A549 (cell line): ENCODE data around the gene MPZ. TPM values are rescaled to one million over a fixed set of nuclear protein-coding genes. Genes with fewer than 3 reads are reported as not detected.

Source experiments
- ATAC-seq, 2 experiments: fragments of 200-7000 bp in 1 of 2; fragments of >200 bp in 1 of 2; cut with Nextera tagmentation in 1 of 2; cut with Tn5 transposase in 1 of 2; 3 replicates each; pipeline versions ENCODE4 v1.8.0 to v1.9.1; 2018 to 2020; ENCODE audit warnings: mild to moderate bottlenecking in 1 of 2, moderate library complexity in 1 of 2
- CTCF ChIA-PET: fragments of 300-600 bp; sonication (Branson Sonifier 250); formaldehyde crosslinking; extraction: SDS; loops from one replicate; lab custom pipeline; 2021; ENCODE audit warnings: antibody characterized with exemption, inconsistent platforms; lab: Yijun Ruan, JAX
- POLR2A ChIA-PET: fragments of 350-600 bp; formaldehyde crosslinking; extraction: SDS; loops from one replicate; lab custom pipeline; 2021; ENCODE audit warnings: antibody characterized with exemption, inconsistent platforms; lab: Yijun Ruan, JAX
- DNase-seq, 2 experiments: peaks; one replicate each; pipeline versions ENCODE4 v3.0.0 to v3.0.0-alpha.2; 2011 to 2016; ENCODE audit warnings: low read depth in 1 of 2, low spot score in 1 of 2
- FAIRE-seq: peaks from 2 replicates; lab custom pipeline; 2011; peaks lifted over from hg19 to GRCh38; lab: Jason Lieb, UNC
- H3K27ac ChIP-seq, 2 experiments: fragments of >200 bp; sonication (Bioruptor Twin); formaldehyde crosslinking; 3 replicates each; pipeline ENCODE4 v1.5.1; 2016 to 2017
- H3K4me1 ChIP-seq: fragments of >200 bp; sonication (Bioruptor Twin); formaldehyde crosslinking; 3 replicates; pipeline ENCODE4 v1.6.1; 2016
- H3K4me2 ChIP-seq: fragments of >200 bp; sonication (Bioruptor Twin); formaldehyde crosslinking; 3 replicates; pipeline ENCODE4 v1.6.1; 2016
- H3K4me3 ChIP-seq: fragments of >200 bp; sonication (Bioruptor Twin); formaldehyde crosslinking; 3 replicates; pipeline ENCODE4 v1.5.1; 2016
- H3K9me3 ChIP-seq: fragments of >200 bp; sonication (Bioruptor Twin); formaldehyde crosslinking; 3 replicates; pipeline ENCODE4 v1.6.1; 2016
- BCL3 ChIP-seq: fragments of >200 bp; sonication (Bioruptor Twin); formaldehyde crosslinking; IDR thresholded peaks from 3 replicates; pipeline ENCODE4 v1.6.1; 2016
- CBX8 ChIP-seq: fragments of 200-600 bp; sonication (generic); IDR thresholded peaks from 2 replicates; pipeline ENCODE4 v1.6.1; 2016
- CEBPB ChIP-seq, 2 experiments: fragments of >200 bp in 1 of 2; sonication (Bioruptor Twin) in 1 of 2; formaldehyde crosslinking in 1 of 2; IDR thresholded peaks; 2 replicates each; pipeline ENCODE4 v1.6.1; 2012 to 2016
- CHD4 ChIP-seq: fragments of 200-600 bp; sonication (generic); IDR thresholded peaks from 2 replicates; pipeline ENCODE4 v1.6.1; 2016; ENCODE audit warnings: antibody characterized with exemption, mild to moderate bottlenecking, borderline replicate concordance
- CTCF ChIP-seq: fragments of >200 bp; sonication (Bioruptor Twin); formaldehyde crosslinking; IDR thresholded peaks from 3 replicates; pipeline ENCODE4 v1.5.1; 2016
- EHMT2 ChIP-seq: fragments of 200-600 bp; sonication (generic); IDR thresholded peaks from 2 replicates; pipeline ENCODE4 v1.6.1; 2016; ENCODE audit warnings: antibody characterized with exemption, low read depth, mild to moderate bottlenecking, moderate library complexity
- FOSB ChIP-seq: fragments of 250-450 bp; sonication (Bioruptor Pico); IDR thresholded peaks from 2 replicates; pipeline ENCODE4 v1.5.0; 2020; ENCODE audit warnings: mild to moderate bottlenecking, moderate library complexity
- GATA3 ChIP-seq: IDR thresholded peaks from 2 replicates; pipeline ENCODE4 v1.6.1; 2012; ENCODE audit warnings: borderline replicate concordance
- HDAC2 ChIP-seq: fragments of 200-600 bp; sonication (generic); IDR thresholded peaks from 2 replicates; pipeline ENCODE4 v1.6.1; 2016
- HES2 ChIP-seq: fragments of >200 bp; sonication (Bioruptor Twin); formaldehyde crosslinking; IDR thresholded peaks from 2 replicates; pipeline ENCODE4 v1.6.1; 2016
- HOXB13 ChIP-seq: fragments of 250-450 bp; sonication (Bioruptor Pico); IDR thresholded peaks from 2 replicates; pipeline ENCODE4 v1.5.0; 2020; ENCODE audit warnings: low read depth, mild to moderate bottlenecking, moderate library complexity
- MYC ChIP-seq: IDR thresholded peaks from 2 replicates; pipeline ENCODE4 v1.6.1; 2012; ENCODE audit warnings: mild to moderate bottlenecking, inconsistent platforms, low read length, improper control_type of control experiment, borderline replicate concordance
- NFE2L2 ChIP-seq: fragments of 150-350 bp; conservative IDR thresholded peaks from 2 replicates; pipeline ENCODE4 v1.6.1; 2014; ENCODE audit warnings: low read length
- PHF8 ChIP-seq: fragments of 200-600 bp; sonication (generic); IDR thresholded peaks from 2 replicates; pipeline ENCODE4 v1.6.1; 2016; ENCODE audit warnings: low read depth, mild to moderate bottlenecking, antibody characterized with exemption, moderate library complexity, borderline replicate concordance
- POLR2A ChIP-seq: IDR thresholded peaks from 2 replicates; pipeline ENCODE4 v1.6.1; 2012; ENCODE audit warnings: mild to moderate bottlenecking, low read length
- RAD21 ChIP-seq, 2 experiments: fragments of >200 bp in 1 of 2; sonication (Bioruptor Twin) in 1 of 2; formaldehyde crosslinking in 1 of 2; IDR thresholded peaks in 1 of 2; conservative IDR thresholded peaks in 1 of 2; 2 replicates in 1 of 2; 3 replicates in 1 of 2; pipeline ENCODE4 v1.6.1; 2012 to 2018; ENCODE audit warnings: inconsistent platforms in 1 of 2
- RCOR1 ChIP-seq: fragments of 150-350 bp; IDR thresholded peaks from 2 replicates; pipeline ENCODE4 v1.6.1; 2014; ENCODE audit warnings: antibody characterized with exemption, low read length, low read depth
- RFX5 ChIP-seq: fragments of 450-650 bp; IDR thresholded peaks from 2 replicates; pipeline ENCODE4 v1.7.1; 2014; ENCODE audit warnings: antibody characterized with exemption, mild to moderate bottlenecking, moderate library complexity
- SMC3 ChIP-seq: fragments of >200 bp; sonication (Bioruptor Twin); formaldehyde crosslinking; IDR thresholded peaks from 3 replicates; pipeline ENCODE4 v1.6.1; 2018; ENCODE audit warnings: inconsistent platforms
- ZC3H11A ChIP-seq: fragments of 450-650 bp; IDR thresholded peaks from 2 replicates; pipeline ENCODE4 v1.6.1; 2014; ENCODE audit warnings: antibody characterized with exemption, mild to moderate bottlenecking
- ZFP36 ChIP-seq: fragments of 450-650 bp; IDR thresholded peaks from 2 replicates; pipeline ENCODE4 v1.6.1; 2014; ENCODE audit warnings: borderline replicate concordance; ENCODE audit not compliant: partially characterized antibody
- ZNF302 ChIP-seq: fragments of 250-450 bp; sonication (Bioruptor Pico); IDR thresholded peaks from 2 replicates; pipeline ENCODE4 v1.9.0; 2021; ENCODE audit warnings: inconsistent platforms, mild to moderate bottlenecking, moderate library complexity
- ZSCAN20 ChIP-seq: fragments of 250-450 bp; sonication (Bioruptor Pico); IDR thresholded peaks from 2 replicates; pipeline ENCODE4 v1.8.0; 2022; ENCODE audit warnings: mild to moderate bottlenecking, moderate library complexity
- WGBS: methylation state at CpG from one replicate; pipeline ENCODE4 v1.1.6; 2017; ENCODE audit errors: missing lambda C conversion rate; 5-methylcytosine and 5-hydroxymethylcytosine counted together
- polyA plus RNA-seq, 4 experiments: library from polyadenylated mRNA; depleted of rRNA in 3 of 4; stranded (reverse); fragments of >200 nt; fragmentation: RNase III in 1 of 4; extraction: RNeasy Plus Mini Kit Qiagen cat#74134 plus additional on column Dnase treatment in 1 of 4; gene quantifications; 2 replicates in 3 of 4; 3 replicates in 1 of 4; pipeline ENCODE4 v1.2.3, GENCODE V29; 2011 to 2017

MPZ gene
- polyA plus RNA-seq, 2 of the 4 experiments (the other 2 are of a cell fraction): 0.17 to 0.83 TPM

GRCh38 chr1:161350671-161351070, 40.9 kb upstream of the MPZ start:
- CTCF ChIA-PET: no interaction called here
- DNase-seq: no peak

GRCh38 chr1:161342821-161343220, 33.1 kb upstream of the MPZ start:
- no peak overlapping the region for H3K27ac ChIP-seq
- TF ChIP-seq MYC: no peak
- TF ChIP-seq CHD4: no peak
- TF ChIP-seq HES2: no peak
- no peak for TF ChIP-seq ZC3H11A
- no peak for TF ChIP-seq SMC3
- TF ChIP-seq HDAC2: no peak
- TF ChIP-seq BCL3: no peak
- TF ChIP-seq PHF8: no peak
- no peak for TF ChIP-seq ZFP36
- TF ChIP-seq POLR2A: no peak
- no peak for TF ChIP-seq ZNF302 (CRISPR knock-in tag)
- TF ChIP-seq RFX5: no peak
- no peak for FAIRE-seq
- POLR2A ChIA-PET: no interaction called here
- H3K4me3 ChIP-seq: no peak overlapping the region
- CTCF ChIA-PET: interaction anchor here (0.6 to 2.8 kb wide), 5 partner anchors 16 to 116 kb away, joined by 3 to 16 read pairs (median 3); partner anchors contain the start of gene TOMM40L
- no peak for ATAC-seq
- H3K4me2 ChIP-seq: no peak overlapping the region
- 92% methylated on average over 5 of the region's 5 CpGs for WGBS
- no peak for DNase-seq
- no peaks in the 10 kb centered on the region for H3K4me1 ChIP-seq
- no peaks in the 10 kb centered on the region for H3K9me3 ChIP-seq

More at GRCh38 chr1:161350671-161351070, 40.9 kb upstream of the MPZ start:
- 87% methylated on average over 1 of the region's 1 CpG for WGBS
- FAIRE-seq: no peak
- H3K9me3 ChIP-seq: no peaks in the 10 kb centered on the region
- TF ChIP-seq RAD21 (conservative IDR thresholded peaks at IDR 0.05 in 1 of 2, IDR thresholded peaks at IDR 0.05 in 1 of 2) (no peak), NFE2L2 (no peak), MYC (no peak), GATA3 (no peak), CEBPB (IDR thresholded peaks at IDR 0.05) (no peak), HOXB13 (CRISPR knock-in tag) (no peak), ZNF302 (CRISPR knock-in tag) (no peak), CTCF (no peak), FOSB (no peak), ZSCAN20 (no peak), RCOR1 (no peak), CBX8 (no peak), EHMT2 (no peak)
- TF ChIP-seq, all 56 proteins: peak for 0
- Histone ChIP-seq H3K4me2 (no peak overlapping the region), H3K4me1 (no peaks in the 10 kb centered on the region), H3K27ac (no peak overlapping the region), H3K4me3 (no peak overlapping the region)
- no peak for ATAC-seq
- POLR2A ChIA-PET: no interaction called here

GRCh38 chr1:161342177-161342576, 32.4 kb upstream of the MPZ start:
- DNase-seq (no peak), FAIRE-seq (no peak), ATAC-seq (no peak)
- no peak overlapping the region for H3K4me3 ChIP-seq
- no peak overlapping the region for H3K4me2 ChIP-seq
- ChIA-PET CTCF (interaction anchor here (1.0 to 2.8 kb wide), 6 partner anchors 11 to 115 kb away, joined by 3 to 16 read pairs (median 4); partner anchors contain the start of gene TOMM40L), POLR2A (no interaction called here)
- 95% methylated on average over 2 of the region's 2 CpGs for WGBS
- no peaks in the 10 kb centered on the region for H3K9me3 ChIP-seq
- no peak for TF ChIP-seq CEBPB (IDR thresholded peaks at IDR 0.05)
- H3K4me1 ChIP-seq: no peaks in the 10 kb centered on the region
- H3K27ac ChIP-seq: no peak overlapping the region
